Measurements from ENCODE around the gene TRIP6. TPM values are rescaled to one million over a fixed set of nuclear protein-coding genes. Genes with fewer than 3 reads are reported as not detected.

TRIP6 gene
- total and polyA plus RNA-seq, 2 of the 8 experiments (the other 6 are each of a cell fraction or from before 2014, with no cell fraction given), result 88.4 to 103 TPM

- TF ChIP-seq CTBP2 (IDR thresholded peaks at IDR 0.05; ENCODE audit: borderline replicate concordance, insufficient read depth, insufficient read length, low read length) (no peak), ZNF274 (IDR thresholded peaks at IDR 0.05; ENCODE audit: borderline replicate concordance, extremely low read depth, low read length) (no peak), HDAC2 (IDR thresholded peaks at IDR 0.05; ENCODE audit: borderline replicate concordance in 1 of 2, low read depth in 2 of 2, low read length in 2 of 2) (no peak), POLR2AphosphoS5 (IDR thresholded peaks at IDR 0.05; ENCODE audit: low read depth, low read length) (no peak; the same call in 1 of the 2 replicates), CTCF (IDR thresholded peaks at IDR 0.05; ENCODE audit: control extremely low read depth in 1 of 3, insufficient read depth in 1 of 3, low read depth in 1 of 3, low read length in 3 of 3) (peak; percentile 27 to 43 (median 36); a peak in 3 of 4 replicates), KDM4A (IDR thresholded peaks at IDR 0.05; ENCODE audit: low read depth, low read length, severe bottlenecking) (no peak), SIN3A (conservative IDR thresholded peaks at IDR 0.05 in 1 of 2, IDR thresholded peaks at IDR 0.05 in 1 of 2; ENCODE audit: low read depth in 1 of 2, low read length in 2 of 2) (no peak), BRCA1 (IDR thresholded peaks at IDR 0.05; ENCODE audit: low read depth, low read length) (peak; percentile 12; the same call in 1 of the 2 replicates)
Measured at GRCh38 chr7:100825751-100826513, 41.3 kb upstream of the TRIP6 start (continued).
